ENCODE results near the gene CD82.

The CD82 gene

DNA sequence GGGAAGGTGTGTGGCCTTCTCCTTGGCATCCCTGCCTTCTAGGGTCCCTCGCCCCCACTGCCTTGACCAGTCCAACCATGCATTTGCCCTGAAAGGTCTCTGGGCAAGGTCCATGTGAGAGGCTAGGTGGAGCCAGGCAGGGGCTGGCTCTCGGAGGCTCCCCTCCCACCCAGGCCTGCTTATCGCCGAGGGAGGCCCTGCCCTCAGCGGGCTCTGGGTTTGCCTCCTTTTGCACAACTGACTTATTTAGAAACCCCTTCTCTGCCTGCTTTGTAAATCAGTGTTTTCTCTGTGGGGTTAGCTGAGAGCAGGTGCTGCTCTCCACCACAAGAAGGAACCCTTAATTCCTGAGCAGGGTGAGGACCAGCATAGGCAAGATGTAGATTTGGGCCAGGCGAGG, 47.7 kb downstream of the CD82 start:
- TF ChIP-seq, protein P1, sequence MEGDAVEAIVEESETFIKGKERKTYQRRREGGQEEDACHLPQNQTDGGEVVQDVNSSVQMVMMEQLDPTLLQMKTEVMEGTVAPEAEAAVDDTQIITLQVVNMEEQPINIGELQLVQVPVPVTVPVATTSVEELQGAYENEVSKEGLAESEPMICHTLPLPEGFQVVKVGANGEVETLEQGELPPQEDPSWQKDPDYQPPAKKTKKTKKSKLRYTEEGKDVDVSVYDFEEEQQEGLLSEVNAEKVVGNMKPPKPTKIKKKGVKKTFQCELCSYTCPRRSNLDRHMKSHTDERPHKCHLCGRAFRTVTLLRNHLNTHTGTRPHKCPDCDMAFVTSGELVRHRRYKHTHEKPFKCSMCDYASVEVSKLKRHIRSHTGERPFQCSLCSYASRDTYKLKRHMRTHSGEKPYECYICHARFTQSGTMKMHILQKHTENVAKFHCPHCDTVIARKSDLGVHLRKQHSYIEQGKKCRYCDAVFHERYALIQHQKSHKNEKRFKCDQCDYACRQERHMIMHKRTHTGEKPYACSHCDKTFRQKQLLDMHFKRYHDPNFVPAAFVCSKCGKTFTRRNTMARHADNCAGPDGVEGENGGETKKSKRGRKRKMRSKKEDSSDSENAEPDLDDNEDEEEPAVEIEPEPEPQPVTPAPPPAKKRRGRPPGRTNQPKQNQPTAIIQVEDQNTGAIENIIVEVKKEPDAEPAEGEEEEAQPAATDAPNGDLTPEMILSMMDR (conservative IDR thresholded peaks at IDR 0.05): no peak
- no peak for TF ChIP-seq ZFX (IDR thresholded peaks at IDR 0.05)
- no peak overlapping the region for H3K27ac ChIP-seq

DNA sequence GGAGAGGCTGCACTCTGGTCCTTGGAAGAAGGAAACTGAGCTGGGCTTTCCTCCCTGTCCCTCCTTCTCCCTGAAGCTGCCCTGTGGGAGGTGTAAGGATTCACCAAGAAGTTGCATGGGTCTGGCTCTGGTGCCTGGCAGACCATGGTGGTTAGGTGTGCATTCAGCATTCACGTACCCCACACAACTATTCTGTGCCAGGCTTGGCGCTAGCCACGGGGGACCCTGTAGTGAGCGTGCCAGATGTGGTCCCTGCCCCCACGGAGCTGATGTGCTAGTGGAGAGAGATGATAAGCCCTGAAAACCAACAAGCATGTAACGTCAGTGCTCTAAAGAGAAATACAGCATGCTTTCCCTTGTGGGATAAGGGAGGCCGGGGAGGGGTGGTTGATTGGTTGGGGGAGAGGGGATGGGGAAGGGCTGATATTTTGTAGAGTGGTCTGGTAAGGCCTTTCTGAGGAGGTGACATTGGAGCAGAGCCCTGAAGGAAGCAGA, 48.9 kb downstream of the CD82 start:
- no peak for TF ChIP-seq ZFX (IDR thresholded peaks at IDR 0.05)
- TF ChIP-seq, protein P1 (conservative IDR thresholded peaks at IDR 0.05): no peak
- no peak overlapping the region for H3K27ac ChIP-seq

DNA sequence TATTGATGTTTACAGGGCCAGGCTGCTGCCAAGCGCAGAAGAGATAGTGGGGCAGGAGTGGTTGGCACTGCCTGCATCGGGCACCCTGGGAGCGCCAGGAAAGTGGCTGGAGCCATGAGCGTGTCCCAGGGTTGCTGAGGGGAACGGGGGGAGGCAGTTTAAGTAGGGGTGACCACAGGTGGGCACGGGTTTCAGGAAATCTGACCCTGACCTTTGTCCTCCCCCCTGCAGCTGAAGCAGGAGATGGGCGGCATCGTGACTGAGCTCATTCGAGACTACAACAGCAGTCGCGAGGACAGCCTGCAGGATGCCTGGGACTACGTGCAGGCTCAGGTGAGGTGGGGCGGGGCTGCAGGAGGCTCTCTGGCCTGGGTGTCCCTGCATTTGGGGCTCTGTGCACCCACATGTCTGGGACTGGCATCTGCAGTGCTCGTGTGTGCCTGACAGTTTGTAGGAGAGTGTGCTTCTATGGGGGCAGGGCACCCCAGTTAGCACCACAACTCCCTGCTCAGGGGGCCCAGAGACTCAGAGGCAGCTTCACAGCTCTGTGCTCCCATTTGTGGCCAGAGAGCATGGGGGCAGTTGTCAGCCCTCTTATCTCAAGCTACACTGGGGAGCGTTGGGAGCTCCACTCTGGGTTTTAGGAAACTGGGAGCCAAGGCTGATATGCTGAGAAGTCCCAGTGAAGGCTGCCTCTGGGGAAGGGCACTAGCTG, 49.7 kb downstream of the CD82 start:
- no peak for TF ChIP-seq ZFX (IDR thresholded peaks at IDR 0.05)
- TF ChIP-seq, protein P1 (conservative IDR thresholded peaks at IDR 0.05): no peak
- no peak overlapping the region for H3K27ac ChIP-seq

DNA sequence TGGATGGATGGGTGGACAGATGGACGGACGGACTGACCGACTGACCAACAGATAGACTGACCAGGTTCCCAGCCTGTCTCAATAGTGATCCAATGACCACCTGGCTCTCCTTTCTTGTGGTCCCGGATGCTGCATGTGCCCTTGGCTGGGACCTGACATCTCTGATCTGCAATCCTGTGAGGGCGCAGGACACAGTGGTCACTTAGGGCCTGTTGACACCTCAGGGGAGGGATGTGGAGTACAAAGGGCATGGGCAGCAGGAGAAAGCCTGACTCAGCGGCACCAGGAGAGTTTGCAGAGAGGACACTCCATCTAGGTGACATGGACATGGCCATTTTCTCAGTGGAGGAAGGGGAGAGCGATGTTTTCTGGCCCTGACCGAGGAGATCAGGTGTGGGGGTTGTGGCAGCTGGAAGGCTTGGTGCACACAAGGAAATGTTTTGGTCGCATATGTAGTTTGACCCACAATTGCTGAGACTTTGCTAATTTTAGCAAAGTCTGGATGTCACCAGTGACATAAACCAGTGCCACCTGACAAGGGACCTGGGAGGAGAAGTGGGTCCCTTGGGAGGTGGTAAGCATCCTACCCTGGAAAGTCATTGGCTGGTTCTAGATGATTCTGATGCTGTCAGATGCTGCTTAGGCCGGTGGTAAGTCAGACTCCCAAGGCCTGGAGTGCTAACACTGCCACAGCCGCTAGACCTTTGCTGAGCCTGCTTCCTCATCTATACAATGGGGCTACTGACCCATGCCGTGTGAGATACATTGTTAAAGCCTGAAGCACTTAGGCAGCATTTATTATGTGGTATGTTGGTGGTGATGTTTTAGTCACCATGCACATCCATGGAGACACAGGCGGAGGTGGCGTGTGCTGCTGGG, 50.7 kb downstream of the CD82 start:
- H3K27ac ChIP-seq: no peak overlapping the region
- no peak for TF ChIP-seq ZFX (IDR thresholded peaks at IDR 0.05)
- TF ChIP-seq, protein P1 (conservative IDR thresholded peaks at IDR 0.05): no peak

DNA sequence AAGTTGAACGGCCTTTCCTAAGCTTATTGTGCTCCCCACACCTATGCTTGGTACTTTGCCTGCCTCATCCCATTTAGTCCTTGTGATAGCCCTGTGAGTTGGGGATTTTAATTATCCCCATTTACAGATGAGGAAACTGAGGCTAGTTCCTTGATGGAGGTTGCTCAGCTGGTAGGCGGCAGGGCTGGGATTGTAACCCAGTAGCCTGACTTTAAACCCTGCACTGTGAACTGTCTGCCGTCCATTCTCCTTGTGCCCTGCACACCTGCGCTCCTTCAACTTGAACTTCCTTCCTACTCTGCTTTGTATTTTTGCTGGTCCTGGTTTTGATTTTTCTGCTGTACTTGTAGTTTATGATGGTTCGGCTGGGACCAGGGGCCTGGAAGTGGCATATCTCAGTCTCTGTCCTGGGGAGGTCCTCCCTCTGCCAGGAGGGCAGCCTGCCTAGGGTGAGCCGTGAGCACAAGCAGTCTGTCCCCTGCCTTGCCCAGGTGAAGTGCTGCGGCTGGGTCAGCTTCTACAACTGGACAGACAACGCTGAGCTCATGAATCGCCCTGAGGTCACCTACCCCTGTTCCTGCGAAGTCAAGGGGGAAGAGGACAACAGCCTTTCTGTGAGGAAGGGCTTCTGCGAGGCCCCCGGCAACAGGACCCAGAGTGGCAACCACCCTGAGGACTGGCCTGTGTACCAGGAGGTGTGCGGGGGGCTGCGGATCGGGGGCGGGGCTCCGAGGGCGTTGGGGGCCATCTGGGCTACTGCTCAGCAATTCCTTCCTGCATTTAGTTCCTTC, 52.4 kb downstream of the CD82 start:
- H3K27ac ChIP-seq: no peak overlapping the region
- no peak for TF ChIP-seq ZFX (IDR thresholded peaks at IDR 0.05)
- TF ChIP-seq, protein P1 (conservative IDR thresholded peaks at IDR 0.05): no peak

DNA sequence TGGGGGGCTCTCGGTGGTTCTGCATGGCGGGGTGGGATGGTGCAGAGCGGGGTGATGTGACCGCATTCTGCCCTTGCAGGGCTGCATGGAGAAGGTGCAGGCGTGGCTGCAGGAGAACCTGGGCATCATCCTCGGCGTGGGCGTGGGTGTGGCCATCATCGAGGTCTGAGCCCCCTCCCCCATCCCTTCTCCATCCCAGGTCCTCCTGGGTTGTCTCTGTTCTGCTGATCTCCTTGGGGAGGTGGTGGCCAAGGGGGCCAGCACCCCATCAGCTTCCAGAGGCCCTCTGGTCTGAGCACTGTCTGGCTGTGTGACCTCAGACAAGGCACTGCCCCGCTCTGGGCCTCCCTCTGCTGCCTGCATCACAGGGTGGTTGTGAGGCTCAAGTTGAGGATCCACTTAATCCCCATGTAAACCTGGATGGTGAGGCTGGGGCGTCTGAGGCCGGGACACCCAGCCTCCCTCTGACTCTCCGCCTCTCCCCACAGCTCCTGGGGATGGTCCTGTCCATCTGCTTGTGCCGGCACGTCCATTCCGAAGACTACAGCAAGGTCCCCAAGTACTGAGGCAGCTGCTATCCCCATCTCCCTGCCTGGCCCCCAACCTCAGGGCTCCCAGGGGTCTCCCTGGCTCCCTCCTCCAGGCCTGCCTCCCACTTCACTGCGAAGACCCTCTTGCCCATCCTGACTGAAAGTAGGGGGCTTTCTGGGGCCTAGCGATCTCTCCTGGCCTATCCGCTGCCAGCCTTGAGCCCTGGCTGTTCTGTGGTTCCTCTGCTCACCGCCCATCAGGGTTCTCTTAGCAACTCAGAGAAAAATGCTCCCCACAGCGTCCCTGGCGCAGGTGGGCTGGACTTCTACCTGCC, 53.3 kb downstream of the CD82 start:
- H3K27ac ChIP-seq: no peak overlapping the region
- no peak for TF ChIP-seq ZFX (IDR thresholded peaks at IDR 0.05)
- TF ChIP-seq, protein P1 (conservative IDR thresholded peaks at IDR 0.05): no peak
